ENCODE data around the gene PRAMEF20. TPM values are rescaled to one million over a fixed set of nuclear protein-coding genes. Genes with fewer than 3 reads are reported as not detected.

PRAMEF20 gene
- total and polyA plus RNA-seq, 2 of the 4 experiments (the other 2 are of a cell fraction): not detected

DNA sequence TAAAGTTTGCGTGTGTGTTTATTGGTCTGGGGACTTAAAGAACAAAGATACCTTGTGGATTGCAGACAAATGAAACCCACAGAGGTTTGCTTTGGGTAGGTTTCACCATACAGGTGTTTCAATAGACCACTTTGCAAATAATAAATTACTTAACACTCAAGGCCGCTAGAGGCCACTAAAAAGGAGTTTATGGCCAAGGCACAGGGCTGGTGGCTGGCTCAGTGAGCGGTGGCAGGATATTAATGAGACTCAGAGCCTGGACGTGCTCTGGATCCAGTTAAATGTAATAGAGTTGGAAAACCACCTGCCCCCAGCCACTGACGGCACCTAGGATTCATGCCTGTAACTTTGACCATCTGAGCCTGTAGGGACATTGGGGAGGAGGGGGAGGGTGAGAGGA lies 59.1 kb downstream of the PRAMEF20 start:
- CTCF ChIA-PET: no interaction called here
- dilution Hi-C loops (cut with HindIII; ENCODE audit: low sequenced_read_pairs, unreplicated experiment): no loop called here

More for the DNA sequence above, 59.1 kb downstream of the PRAMEF20 start:
- Histone ChIP-seq H3K79me1 (ENCODE audit: low read depth in 1 of 2, low read length in 2 of 2) (no peaks in the 10 kb centered on the region), H3K56ac (ENCODE audit: extremely low read depth, insufficient read depth, low read length) (no peak overlapping the region), H2AK5ac (ENCODE audit: low read depth, low read length) (no peak overlapping the region), H3K4me1 (ENCODE audit: control insufficient read depth, insufficient read depth, low read length) (no peaks in the 10 kb centered on the region), H4K5ac (ENCODE audit: low read depth, low read length) (no peak overlapping the region), H3K9me3 (ENCODE audit: control insufficient read depth, insufficient read depth, low read length) (peaks cover 52% of the 10 kb centered on the region), H2AFZ (replicated peaks; ENCODE audit: low read length, poor library complexity) (no peak overlapping the region), H3K36me3 (ENCODE audit: control insufficient read depth, insufficient read depth, low read length) (no peaks in the 10 kb centered on the region), H3K18ac (ENCODE audit: low read depth, low read length) (no peak overlapping the region), H2BK20ac (ENCODE audit: low read depth, low read length) (no peak overlapping the region), H3K27me3 (ENCODE audit: control insufficient read depth, insufficient read depth, low read length) (no peaks in the 10 kb centered on the region), H2BK5ac (ENCODE audit: low read depth, low read length, poor library complexity, severe bottlenecking) (no peak overlapping the region), H3K9ac (ENCODE audit: low read depth, low read length) (no peak overlapping the region), H3K14ac (replicated peaks; ENCODE audit: low read depth, low read length) (no peak overlapping the region), H4K20me1 (ENCODE audit: insufficient read depth, low read length) (no peaks in the 10 kb centered on the region), H3K4me3 (ENCODE audit: insufficient read depth, low read depth, low read length) (no peak overlapping the region), H3K23ac (ENCODE audit: low read depth, low read length) (no peak overlapping the region), H2BK15ac (ENCODE audit: low read depth, low read length) (no peak overlapping the region), H2AK9ac (replicated peaks; ENCODE audit: low read depth, low read length, poor library complexity) (no peak overlapping the region), H4K8ac (ENCODE audit: low read depth in 2 of 2, low read length in 2 of 2) (no peak overlapping the region), H3K4me2 (ENCODE audit: low read depth, low read length) (no peak overlapping the region), H2BK120ac (ENCODE audit: low read depth, low read length) (no peak overlapping the region), H3K27ac (ENCODE audit: insufficient read depth, low read length) (no peak overlapping the region), H3K9me1 (ENCODE audit: insufficient read depth, low read length) (no peaks in the 10 kb centered on the region), H4K91ac (ENCODE audit: insufficient read depth, low read depth, low read length) (no peak overlapping the region), H3K4ac (ENCODE audit: low read depth, low read length) (no peak overlapping the region)
- BruUV-seq (replicated peaks): no TSS peak
- DNase-seq (no peak), ATAC-seq (ENCODE audit: low read depth) (no peak)
- no peak for TF ChIP-seq FOS (IDR thresholded peaks at IDR 0.05; ENCODE audit: low read depth, low read length)
- TF ChIP-seq RAD21 (IDR thresholded peaks at IDR 0.05; ENCODE audit: low read length): no peak
- no peak for TF ChIP-seq MXI1 (IDR thresholded peaks at IDR 0.05; ENCODE audit: borderline replicate concordance, low read depth, low read length)
- no peak for TF ChIP-seq MAFK (IDR thresholded peaks at IDR 0.05; ENCODE audit: low read depth, low read length)
- TF ChIP-seq RCOR1 (IDR thresholded peaks at IDR 0.05; ENCODE audit: insufficient replicate concordance, low read length): no peak
- no peak for TF ChIP-seq BHLHE40 (IDR thresholded peaks at IDR 0.05; ENCODE audit: low read depth, low read length)
- TF ChIP-seq MAZ (IDR thresholded peaks at IDR 0.05; ENCODE audit: borderline replicate concordance, low read depth, low read length): no peak
- TF ChIP-seq, protein P1, sequence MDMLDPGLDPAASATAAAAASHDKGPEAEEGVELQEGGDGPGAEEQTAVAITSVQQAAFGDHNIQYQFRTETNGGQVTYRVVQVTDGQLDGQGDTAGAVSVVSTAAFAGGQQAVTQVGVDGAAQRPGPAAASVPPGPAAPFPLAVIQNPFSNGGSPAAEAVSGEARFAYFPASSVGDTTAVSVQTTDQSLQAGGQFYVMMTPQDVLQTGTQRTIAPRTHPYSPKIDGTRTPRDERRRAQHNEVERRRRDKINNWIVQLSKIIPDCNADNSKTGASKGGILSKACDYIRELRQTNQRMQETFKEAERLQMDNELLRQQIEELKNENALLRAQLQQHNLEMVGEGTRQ (IDR thresholded peaks at IDR 0.05; ENCODE audit: low read depth, low read length): no peak
- no peak for TF ChIP-seq SMC3 (IDR thresholded peaks at IDR 0.05; ENCODE audit: low read depth, low read length)
- TF ChIP-seq RFX5 (IDR thresholded peaks at IDR 0.05; ENCODE audit: low read depth, low read length): no peak
- TF ChIP-seq NFE2L2 (IDR thresholded peaks at IDR 0.05; ENCODE audit: low read depth, low read length): no peak
- TF ChIP-seq, protein P2, sequence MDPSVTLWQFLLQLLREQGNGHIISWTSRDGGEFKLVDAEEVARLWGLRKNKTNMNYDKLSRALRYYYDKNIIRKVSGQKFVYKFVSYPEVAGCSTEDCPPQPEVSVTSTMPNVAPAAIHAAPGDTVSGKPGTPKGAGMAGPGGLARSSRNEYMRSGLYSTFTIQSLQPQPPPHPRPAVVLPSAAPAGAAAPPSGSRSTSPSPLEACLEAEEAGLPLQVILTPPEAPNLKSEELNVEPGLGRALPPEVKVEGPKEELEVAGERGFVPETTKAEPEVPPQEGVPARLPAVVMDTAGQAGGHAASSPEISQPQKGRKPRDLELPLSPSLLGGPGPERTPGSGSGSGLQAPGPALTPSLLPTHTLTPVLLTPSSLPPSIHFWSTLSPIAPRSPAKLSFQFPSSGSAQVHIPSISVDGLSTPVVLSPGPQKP (IDR thresholded peaks at IDR 0.05; ENCODE audit: borderline replicate concordance, low read depth, low read length): no peak
- TF ChIP-seq, protein P3, sequence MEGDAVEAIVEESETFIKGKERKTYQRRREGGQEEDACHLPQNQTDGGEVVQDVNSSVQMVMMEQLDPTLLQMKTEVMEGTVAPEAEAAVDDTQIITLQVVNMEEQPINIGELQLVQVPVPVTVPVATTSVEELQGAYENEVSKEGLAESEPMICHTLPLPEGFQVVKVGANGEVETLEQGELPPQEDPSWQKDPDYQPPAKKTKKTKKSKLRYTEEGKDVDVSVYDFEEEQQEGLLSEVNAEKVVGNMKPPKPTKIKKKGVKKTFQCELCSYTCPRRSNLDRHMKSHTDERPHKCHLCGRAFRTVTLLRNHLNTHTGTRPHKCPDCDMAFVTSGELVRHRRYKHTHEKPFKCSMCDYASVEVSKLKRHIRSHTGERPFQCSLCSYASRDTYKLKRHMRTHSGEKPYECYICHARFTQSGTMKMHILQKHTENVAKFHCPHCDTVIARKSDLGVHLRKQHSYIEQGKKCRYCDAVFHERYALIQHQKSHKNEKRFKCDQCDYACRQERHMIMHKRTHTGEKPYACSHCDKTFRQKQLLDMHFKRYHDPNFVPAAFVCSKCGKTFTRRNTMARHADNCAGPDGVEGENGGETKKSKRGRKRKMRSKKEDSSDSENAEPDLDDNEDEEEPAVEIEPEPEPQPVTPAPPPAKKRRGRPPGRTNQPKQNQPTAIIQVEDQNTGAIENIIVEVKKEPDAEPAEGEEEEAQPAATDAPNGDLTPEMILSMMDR (conservative IDR thresholded peaks at IDR 0.05; ENCODE audit: low read depth, low read length): no peak
- TF ChIP-seq POLR2A (IDR thresholded peaks at IDR 0.05; ENCODE audit: low read depth, low read length): no peak
- no peak for TF ChIP-seq CHD1 (IDR thresholded peaks at IDR 0.05; ENCODE audit: low read depth, low read length)
- no peak for TF ChIP-seq CEBPB (IDR thresholded peaks at IDR 0.05; ENCODE audit: low read depth, low read length)
- intact Hi-C loops (cut with micrococcal nuclease) (no loop called here), in situ Hi-C loops (cut with MboI; ENCODE audit: low sequenced_read_pairs) (no loop called here)
- no CpG with 5 or more reads among the region's 5 CpGs for WGBS, 2 experiments (ENCODE audit: extremely low coverage in 2 of 2, insufficient read length in 1 of 2)
- POLR2A ChIA-PET (ENCODE audit: unreplicated experiment): no interaction called here

Measured in IMR-90 (cell line).